ENCODE results near the gene MOCOS. TPM values are rescaled to one million over a fixed set of nuclear protein-coding genes. Genes with fewer than 3 reads are reported as not detected.

MOCOS gene
- total RNA-seq (ENCODE audit: unreplicated experiment), result 1.3 TPM
- long read RNA-seq, result 0 reads

- H3K9me3 Mint-ChIP-seq (ENCODE audit: unreplicated experiment), result peaks cover 2% of the 10 kb centered on the region
- H3K27me3 Mint-ChIP-seq (ENCODE audit: unreplicated experiment), result peaks cover 6% of the 10 kb centered on the region
- H3K27ac Mint-ChIP-seq (ENCODE audit: unreplicated experiment), result no peak within 1 kb of the TSS
- peak; percentile 79 for DNase-seq
- TF ChIP-seq CTCF (IDR thresholded peaks at IDR 0.05; ENCODE audit: partially characterized antibody, unreplicated experiment), result no peak
- peak within 1 kb of the TSS; percentile 81 for H3K4me3 Mint-ChIP-seq (ENCODE audit: unreplicated experiment)
- H3K36me3 Mint-ChIP-seq (ENCODE audit: unreplicated experiment), result peaks cover 3% of the 10 kb centered on the region
- H3K4me1 Mint-ChIP-seq (ENCODE audit: low read depth, unreplicated experiment), result peaks cover 7% of the 10 kb centered on the region
Observed at GRCh38 chr18:36187193-36187825, at the start of gene MOCOS. Gene MOCOS, plus strand, starts transcription at chr18:36187497. Its CDS starts 43 bp downstream, at chr18:36187540.

GRCh38 chr18:36139245-36139644 is 48.1 kb upstream of the MOCOS start:
- Mint-ChIP-seq H3K9me3 (ENCODE audit: unreplicated experiment) (no peaks in the 10 kb centered on the region), H3K4me1 (ENCODE audit: low read depth, unreplicated experiment) (no peaks in the 10 kb centered on the region), H3K36me3 (ENCODE audit: unreplicated experiment) (no peaks in the 10 kb centered on the region), H3K27me3 (ENCODE audit: unreplicated experiment) (no peaks in the 10 kb centered on the region), H3K4me3 (ENCODE audit: unreplicated experiment) (no peak overlapping the region), H3K27ac (ENCODE audit: unreplicated experiment) (no peak overlapping the region)
- no peak for DNase-seq
- no peak for TF ChIP-seq CTCF (IDR thresholded peaks at IDR 0.05; ENCODE audit: partially characterized antibody, unreplicated experiment)

- no peak for DNase-seq
- peaks cover 2% of the 10 kb centered on the region for H3K27me3 Mint-ChIP-seq (ENCODE audit: unreplicated experiment)
- no peak for TF ChIP-seq CTCF (IDR thresholded peaks at IDR 0.05; ENCODE audit: partially characterized antibody, unreplicated experiment)
- H3K27ac Mint-ChIP-seq (ENCODE audit: unreplicated experiment), result no peak overlapping the region
- no peak overlapping the region for H3K4me3 Mint-ChIP-seq (ENCODE audit: unreplicated experiment)
- no peaks in the 10 kb centered on the region for H3K4me1 Mint-ChIP-seq (ENCODE audit: low read depth, unreplicated experiment)
- no peaks in the 10 kb centered on the region for H3K9me3 Mint-ChIP-seq (ENCODE audit: unreplicated experiment)
- H3K36me3 Mint-ChIP-seq (ENCODE audit: unreplicated experiment), result no peaks in the 10 kb centered on the region
Observed at GRCh38 chr18:36141576-36141975, 45.7 kb upstream of the MOCOS start.

GRCh38 chr18:36142751-36143150 is 44.5 kb upstream of the MOCOS start:
- DNase-seq, result no peak
- H3K27ac Mint-ChIP-seq (ENCODE audit: unreplicated experiment), result no peak overlapping the region
- no peaks in the 10 kb centered on the region for H3K36me3 Mint-ChIP-seq (ENCODE audit: unreplicated experiment)
- no peak overlapping the region for H3K4me3 Mint-ChIP-seq (ENCODE audit: unreplicated experiment)
- no peak for TF ChIP-seq CTCF (IDR thresholded peaks at IDR 0.05; ENCODE audit: partially characterized antibody, unreplicated experiment)
- H3K9me3 Mint-ChIP-seq (ENCODE audit: unreplicated experiment), result no peaks in the 10 kb centered on the region
- no peaks in the 10 kb centered on the region for H3K4me1 Mint-ChIP-seq (ENCODE audit: low read depth, unreplicated experiment)
- H3K27me3 Mint-ChIP-seq (ENCODE audit: unreplicated experiment), result peaks cover 2% of the 10 kb centered on the region

GRCh38 chr18:36143391-36143790 is 43.9 kb upstream of the MOCOS start:
- Mint-ChIP-seq H3K36me3 (ENCODE audit: unreplicated experiment) (no peaks in the 10 kb centered on the region), H3K27ac (ENCODE audit: unreplicated experiment) (no peak overlapping the region), H3K4me3 (ENCODE audit: unreplicated experiment) (no peak overlapping the region), H3K27me3 (ENCODE audit: unreplicated experiment) (peaks cover 2% of the 10 kb centered on the region), H3K9me3 (ENCODE audit: unreplicated experiment) (no peaks in the 10 kb centered on the region), H3K4me1 (ENCODE audit: low read depth, unreplicated experiment) (no peaks in the 10 kb centered on the region)
- no peak for DNase-seq
- TF ChIP-seq CTCF (IDR thresholded peaks at IDR 0.05; ENCODE audit: partially characterized antibody, unreplicated experiment), result no peak
